IMR-90 (cell line): ENCODE measurements around the gene CTPS1. TPM values are rescaled to one million over a fixed set of nuclear protein-coding genes. Genes with fewer than 3 reads are reported as not detected.

Experiments used
- ATAC-seq: fragments of 200-7000 bp; cut with Tn5 transposase; 2 replicates; pipeline ENCODE4 v1.9.1; 2020; ENCODE audit warnings: low read depth, mild to moderate bottlenecking, moderate library complexity
- BruUV-seq: library from RNA; stranded (reverse); fragments of 400-500 nt; replicated peaks from 2 replicates; lab custom pipeline; 2021; lab: Mats Ljungman, UMichigan
- CTCF ChIA-PET: fragments of 300-600 bp; formaldehyde crosslinking; extraction: SDS; loops from one replicate; lab custom pipeline; 2021; ENCODE audit warnings: antibody characterized with exemption; lab: Yijun Ruan, JAX
- POLR2A ChIA-PET: fragments of 300-600 bp; sonication (Branson Sonifier 250); formaldehyde crosslinking; loops from one replicate; lab custom pipeline; 2022; ENCODE audit warnings: antibody characterized with exemption; ENCODE audit not compliant: unreplicated experiment; lab: Charles Lee
- DNase-seq: peaks from one replicate; pipeline ENCODE4 v3.0.0; 2013
- H2AFZ ChIP-seq: replicated peaks from 2 replicates; pipeline ENCODE3; 2013; ENCODE audit warnings: low read length, mild to moderate bottlenecking; ENCODE audit not compliant: poor library complexity
- H2AK5ac ChIP-seq: 2 replicates; pipeline ENCODE4 v1.6.1; 2013; ENCODE audit warnings: low read depth, low read length, inconsistent platforms
- H2AK9ac ChIP-seq: replicated peaks from 2 replicates; pipeline ENCODE3; 2013; ENCODE audit warnings: mild to moderate bottlenecking, low read depth, low read length, moderate library complexity; ENCODE audit not compliant: poor library complexity
- H2BK120ac ChIP-seq: 2 replicates; pipeline ENCODE4 v1.6.1; 2013; ENCODE audit warnings: low read depth, low read length, inconsistent platforms
- H2BK15ac ChIP-seq: 3 replicates; pipeline ENCODE4 v1.6.1; 2013; ENCODE audit warnings: low read depth, low read length, inconsistent platforms
- H2BK20ac ChIP-seq: 2 replicates; pipeline ENCODE4 v1.6.1; 2013; ENCODE audit warnings: low read depth, mild to moderate bottlenecking, inconsistent platforms, low read length, moderate library complexity
- H2BK5ac ChIP-seq: 2 replicates; pipeline ENCODE4 v1.6.1; 2013; ENCODE audit warnings: mild to moderate bottlenecking, low read depth, low read length, inconsistent platforms; ENCODE audit not compliant: poor library complexity, severe bottlenecking
- H3K14ac ChIP-seq: replicated peaks from 2 replicates; pipeline ENCODE4 v1.6.1; 2013; ENCODE audit warnings: low read depth, low read length, inconsistent platforms
- H3K18ac ChIP-seq: 2 replicates; pipeline ENCODE4 v1.6.1; 2013; ENCODE audit warnings: low read depth, low read length, control low read depth
- H3K23ac ChIP-seq: 2 replicates; pipeline ENCODE4 v1.6.1; 2013; ENCODE audit warnings: low read depth, low read length, inconsistent platforms
- H3K27ac ChIP-seq: 2 replicates; pipeline ENCODE4 v1.5.1; 2013; ENCODE audit warnings: mild to moderate bottlenecking, control low read depth, low read length; ENCODE audit not compliant: insufficient read depth
- H3K27me3 ChIP-seq: 2 replicates; pipeline ENCODE4 v1.6.1; 2013; ENCODE audit warnings: low read length; ENCODE audit not compliant: control insufficient read depth, insufficient read depth
- H3K36me3 ChIP-seq: 2 replicates; pipeline ENCODE4 v1.6.1; 2013; ENCODE audit warnings: low read length, mixed read lengths; ENCODE audit not compliant: control insufficient read depth, insufficient read depth
- H3K4ac ChIP-seq: 2 replicates; pipeline ENCODE4 v1.6.1; 2013; ENCODE audit warnings: low read depth, low read length, inconsistent platforms
- H3K4me1 ChIP-seq: 2 replicates; pipeline ENCODE4 v1.6.1; 2013; ENCODE audit warnings: low read length, mixed read lengths; ENCODE audit not compliant: control insufficient read depth, insufficient read depth
- H3K4me2 ChIP-seq: 2 replicates; pipeline ENCODE4 v1.6.1; 2013; ENCODE audit warnings: low read depth, mild to moderate bottlenecking, control low read depth, low read length, moderate library complexity
- H3K4me3 ChIP-seq: 2 replicates; pipeline ENCODE4 v1.5.1; 2013; ENCODE audit warnings: low read depth, mild to moderate bottlenecking, control low read depth, low read length, moderate library complexity; ENCODE audit not compliant: insufficient read depth
- H3K56ac ChIP-seq: 2 replicates; pipeline ENCODE4 v1.6.1; 2013; ENCODE audit warnings: low read length, inconsistent platforms; ENCODE audit not compliant: insufficient read depth; ENCODE audit errors: extremely low read depth
- H3K79me1 ChIP-seq, 2 experiments: 2 replicates each; pipeline ENCODE4 v1.6.1; 2013; ENCODE audit warnings: low read length in 2 of 2, inconsistent platforms in 1 of 2, low read depth in 1 of 2
- H3K9ac ChIP-seq: 2 replicates; pipeline ENCODE4 v1.6.1; 2013; ENCODE audit warnings: low read depth, low read length, control low read depth
- H3K9me1 ChIP-seq: 2 replicates; pipeline ENCODE4 v1.6.1; 2013; ENCODE audit warnings: low read length, inconsistent platforms; ENCODE audit not compliant: insufficient read depth
- H3K9me3 ChIP-seq: 2 replicates; pipeline ENCODE4 v1.6.1; 2013; ENCODE audit warnings: low read length; ENCODE audit not compliant: control insufficient read depth, insufficient read depth
- H4K20me1 ChIP-seq: 2 replicates; pipeline ENCODE4 v1.6.1; 2013; ENCODE audit warnings: low read length, inconsistent platforms; ENCODE audit not compliant: insufficient read depth
- H4K5ac ChIP-seq: 2 replicates; pipeline ENCODE4 v1.6.1; 2013; ENCODE audit warnings: mild to moderate bottlenecking, low read depth, low read length, control low read depth
- H4K8ac ChIP-seq, 2 experiments: 2 replicates each; pipeline ENCODE4 v1.6.1; 2013; ENCODE audit warnings: low read depth in 2 of 2, low read length in 2 of 2, control low read depth in 1 of 2, inconsistent platforms in 1 of 2
- H4K91ac ChIP-seq: 2 replicates; pipeline ENCODE4 v1.6.1; 2013; ENCODE audit warnings: low read depth, low read length, inconsistent platforms; ENCODE audit not compliant: insufficient read depth
- BHLHE40 ChIP-seq: fragments of 150-350 bp; IDR thresholded peaks from 2 replicates; pipeline ENCODE4 v1.6.1; 2016; ENCODE audit warnings: mild to moderate bottlenecking, low read depth, low read length
- CEBPB ChIP-seq: IDR thresholded peaks from 2 replicates; pipeline ENCODE4 v1.6.1; 2012; ENCODE audit warnings: low read depth, low read length, improper control_type of control experiment
- CHD1 ChIP-seq: IDR thresholded peaks from 2 replicates; pipeline ENCODE4 v1.6.1; 2012; ENCODE audit warnings: low read depth, low read length, improper control_type of control experiment
- CTCF ChIP-seq: conservative IDR thresholded peaks from 2 replicates; pipeline ENCODE4 v1.5.1; 2012; ENCODE audit warnings: mild to moderate bottlenecking, low read depth, low read length, improper control_type of control experiment
- ELK1 ChIP-seq: fragments of 150-350 bp; IDR thresholded peaks from 2 replicates; pipeline ENCODE4 v1.6.1; 2016; ENCODE audit warnings: low read depth, mild to moderate bottlenecking, low read length, moderate library complexity, borderline replicate concordance
- FOS ChIP-seq: fragments of 150-350 bp; IDR thresholded peaks from 2 replicates; pipeline ENCODE4 v1.6.1; 2016; ENCODE audit warnings: low read depth, low read length
- MAFK ChIP-seq: IDR thresholded peaks from 2 replicates; pipeline ENCODE4 v1.6.1; 2012; ENCODE audit warnings: low read depth, low read length, improper control_type of control experiment
- MAZ ChIP-seq: IDR thresholded peaks from 2 replicates; pipeline ENCODE4 v1.6.1; 2012; ENCODE audit warnings: low read depth, mild to moderate bottlenecking, low read length, improper control_type of control experiment, moderate library complexity, borderline replicate concordance
- MXI1 ChIP-seq: IDR thresholded peaks from 2 replicates; pipeline ENCODE4 v1.6.1; 2012; ENCODE audit warnings: low read depth, mild to moderate bottlenecking, low read length, moderate library complexity, borderline replicate concordance
- NFE2L2 ChIP-seq: fragments of 150-350 bp; IDR thresholded peaks from 2 replicates; pipeline ENCODE4 v1.6.1; 2016; ENCODE audit warnings: low read depth, mild to moderate bottlenecking, low read length
- RAD21 ChIP-seq: IDR thresholded peaks from 2 replicates; pipeline ENCODE4 v1.6.1; 2012; ENCODE audit warnings: low read length, improper control_type of control experiment
- RCOR1 ChIP-seq: IDR thresholded peaks from 2 replicates; pipeline ENCODE4 v1.6.1; 2012; ENCODE audit warnings: mild to moderate bottlenecking, low read length, improper control_type of control experiment; ENCODE audit not compliant: insufficient replicate concordance
- RFX5 ChIP-seq: IDR thresholded peaks from 2 replicates; pipeline ENCODE4 v1.8.0; 2012; ENCODE audit warnings: low read depth, mild to moderate bottlenecking, low read length, moderate library complexity
- USF2 ChIP-seq: fragments of 150-350 bp; IDR thresholded peaks from 2 replicates; pipeline ENCODE4 v1.6.1; 2017; ENCODE audit warnings: mild to moderate bottlenecking, antibody characterized with exemption, low read length, low read depth
- WGBS, 2 experiments: methylation state at CpG; one replicate each; pipeline versions ENCODE4 v1.1.5 to v1.1.7; 2013; ENCODE audit warnings: missing lambda C conversion rate in 2 of 2; ENCODE audit not compliant: insufficient read length in 1 of 2; ENCODE audit errors: extremely low coverage in 2 of 2; 5-methylcytosine and 5-hydroxymethylcytosine counted together
- dilution Hi-C: fragments of 300-500 bp; cut with HindIII; formaldehyde crosslinking; loops from one replicate; pipeline ENCODE4 v1.14.3; 2018; ENCODE audit warnings: low sequenced_read_pairs; ENCODE audit not compliant: unreplicated experiment
- in situ Hi-C: fragments of 300-500 bp; cut with MboI; formaldehyde crosslinking; loops from 3 replicates; pipeline ENCODE4 v1.14.3; 2019; ENCODE audit warnings: low sequenced_read_pairs, inconsistent platforms, mixed read lengths
- intact Hi-C: fragments of 100-400 bp; cut with micrococcal nuclease; formaldehyde crosslinking; loops from 2 replicates; pipeline ENCODE4 v1.10.0; 2022
- polyA plus RNA-seq, 3 experiments: library from polyadenylated mRNA; depleted of rRNA; stranded (reverse); fragments of >200 nt; gene quantifications; 2 replicates each; pipeline ENCODE4 v1.2.3, GENCODE V29; 2012; ENCODE audit warnings: low replicate concordance in 1 of 3
- total RNA-seq: library from RNA; depleted of rRNA; stranded (reverse); fragments of >200 nt; gene quantifications from 2 replicates; pipeline ENCODE4 v1.2.3, GENCODE V29; 2012

CTPS1 gene
- total and polyA plus RNA-seq, 2 of the 4 experiments (the other 2 are of a cell fraction), result 40.4 to 41.0 TPM

GRCh38 chr1:41015281-41015896 is 35.9 kb downstream of the CTPS1 start:
- Histone ChIP-seq H4K20me1 (peaks cover 5% of the 10 kb centered on the region; the same call in 1 of the 2 replicates), H2BK120ac (no peak overlapping the region), H4K8ac (no peak overlapping the region), H3K9me3 (no peaks in the 10 kb centered on the region), H3K18ac (no peak overlapping the region), H2BK15ac (no peak overlapping the region), H3K4me2 (no peak overlapping the region), H3K27ac (no peak overlapping the region), H3K4me1 (no peaks in the 10 kb centered on the region), H3K4me3 (no peak overlapping the region), H3K56ac (no peak overlapping the region), H4K5ac (no peak overlapping the region), H3K27me3 (no peaks in the 10 kb centered on the region), H2BK20ac (no peak overlapping the region), H2AK5ac (no peak overlapping the region), H4K91ac (no peak overlapping the region), H2AFZ (no peak overlapping the region), H3K9ac (no peak overlapping the region), H2BK5ac (no peak overlapping the region), H3K36me3 (peaks cover 27% of the 10 kb centered on the region), H3K23ac (no peak overlapping the region), H2AK9ac (no peak overlapping the region), H3K79me1 (peaks cover 2 to 40% of the 10 kb centered on the region in 2 experiments; a peak in 3 of 4 replicates), H3K14ac (no peak overlapping the region), H3K4ac (no peak overlapping the region), H3K9me1 (no peaks in the 10 kb centered on the region)
- in situ Hi-C loops, result no loop called here
- TF ChIP-seq USF2 (no peak), CTCF (no peak), RAD21 (no peak), RFX5 (no peak), RCOR1 (no peak), FOS (no peak), MAFK (no peak), CHD1 (no peak), MAZ (no peak), MXI1 (no peak), ELK1 (no peak), BHLHE40 (no peak), CEBPB (no peak), NFE2L2 (no peak)
- POLR2A ChIA-PET, result no interaction called here
- CTCF ChIA-PET, result interaction anchor here (0.9 kb wide), 1 partner anchor 12 kb away, joined by 3 read pairs; no protein-coding TSS in a partner anchor
- 100% methylated on average over 2 of the region's 5 CpGs; no CpG with 5 or more reads in 1 of the 2 experiments for WGBS, 2 experiments
- no TSS peak for BruUV-seq
- ATAC-seq (no peak), DNase-seq (no peak)
- intact Hi-C loops, result no loop called here
- dilution Hi-C loops, result no loop called here
